HG02623 (cell line): ENCODE results near the gene SKOR2.

Source experiments
- ATAC-seq: cut with Tn5 transposase; IDR thresholded peaks from one replicate; pipeline ENCODE4 v1.9.1; 2021; ENCODE audit warnings: moderate library complexity; ENCODE audit not compliant: unreplicated experiment

SKOR2 gene

DNA sequence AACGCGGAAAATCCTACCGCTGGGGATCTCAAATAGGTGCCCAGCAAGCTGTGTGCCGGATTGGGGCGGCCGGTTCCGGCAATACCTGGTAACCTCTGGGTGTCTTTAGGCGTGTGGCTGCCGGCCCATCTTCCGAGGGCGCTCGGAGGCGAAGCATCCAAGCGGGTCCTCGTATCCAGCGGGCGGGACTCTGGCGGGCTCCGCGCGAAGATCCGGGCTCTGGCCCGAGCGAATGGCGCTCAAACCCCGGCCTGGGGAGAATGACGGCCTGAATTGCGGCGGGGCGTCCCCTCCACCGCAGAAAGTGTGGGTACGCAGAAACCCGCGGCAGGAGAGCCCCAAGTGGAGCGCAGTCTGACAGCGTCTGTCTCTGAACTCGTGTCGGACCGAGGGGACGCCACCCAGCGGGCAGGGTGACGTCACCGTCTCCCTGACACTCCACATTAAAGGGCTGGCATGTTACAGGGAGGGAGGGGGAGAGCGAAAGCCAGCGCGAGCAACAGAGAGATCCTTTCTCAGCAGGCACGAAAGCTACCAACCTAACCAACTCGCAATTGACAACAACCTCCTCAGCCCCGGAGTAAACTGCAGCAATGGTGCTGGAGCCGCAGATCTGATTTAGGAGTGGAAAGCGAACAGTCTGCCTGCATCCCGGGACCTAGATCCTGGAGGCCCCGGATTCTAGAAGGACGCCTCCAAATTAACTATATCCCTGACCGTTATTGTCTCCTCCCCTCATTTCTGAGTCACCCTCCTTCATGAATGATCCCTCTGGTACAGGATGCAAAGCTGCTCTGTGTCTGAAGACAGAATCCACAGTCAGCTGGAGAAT is at the start of gene SKOR2:
Gene SKOR2 (minus strand): TSS at position 372 of the 832 bp plus-strand sequence. CDS start 2,477 bp downstream, outside the sequence.
- no peak for ATAC-seq

DNA sequence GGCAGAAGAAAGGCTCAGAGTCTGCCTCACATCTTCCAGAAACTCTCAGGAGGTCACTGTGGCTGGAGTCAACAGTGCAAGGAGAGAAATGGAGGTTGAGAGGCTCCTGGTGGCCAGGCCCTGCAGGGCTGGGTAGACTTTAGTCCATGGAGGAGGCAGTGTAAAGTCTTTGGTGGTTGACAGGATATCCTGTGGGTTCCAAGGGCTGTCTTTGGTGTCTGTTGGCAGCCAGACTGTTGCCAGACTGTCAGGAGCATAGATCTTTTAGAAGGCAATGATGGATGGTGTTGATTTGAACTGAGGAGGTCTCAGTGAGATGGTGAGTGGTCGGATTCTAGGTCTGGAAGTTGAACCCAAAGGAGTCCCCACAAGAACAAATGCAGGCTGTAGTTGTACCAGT is 45.0 kb upstream of the SKOR2 start:
- ATAC-seq = no peak

- ATAC-seq = no peak
These were observed 43.3 kb upstream of the SKOR2 start for GRCh38 chr18:47294801-47295200.

DNA sequence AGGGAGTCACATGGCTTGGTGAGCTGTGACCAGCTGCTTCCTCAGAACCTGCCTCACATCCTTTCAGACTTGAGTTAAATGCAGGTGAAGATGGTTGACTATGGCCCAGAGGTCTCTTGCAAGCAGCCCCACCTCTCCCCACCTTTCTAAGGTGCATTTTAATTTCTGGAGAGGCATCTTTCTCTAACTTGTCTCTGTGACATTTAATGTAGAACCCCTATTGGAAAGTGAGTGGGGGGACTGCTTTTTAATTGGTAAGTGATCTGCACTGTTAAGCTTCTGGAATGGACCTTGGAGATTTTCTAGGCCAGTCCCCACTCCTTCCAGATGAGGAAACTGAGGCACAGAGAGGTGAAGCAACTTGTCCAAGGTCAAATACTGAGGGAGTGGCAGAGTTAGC is 37.3 kb upstream of the SKOR2 start:
- ATAC-seq = no peak

- no peak for ATAC-seq
These were observed 36.6 kb upstream of the SKOR2 start for GRCh38 chr18:47287911-47288585.

- no peak for ATAC-seq
These were observed 35.4 kb upstream of the SKOR2 start for GRCh38 chr18:47286776-47287410.

GRCh38 chr18:47285456-47285855 is 34.0 kb upstream of the SKOR2 start:
- no peak for ATAC-seq

GRCh38 chr18:47284721-47285395 is 33.4 kb upstream of the SKOR2 start:
- ATAC-seq = no peak

- ATAC-seq = no peak
These were observed 32.0 kb upstream of the SKOR2 start for GRCh38 chr18:47283476-47283875.

DNA sequence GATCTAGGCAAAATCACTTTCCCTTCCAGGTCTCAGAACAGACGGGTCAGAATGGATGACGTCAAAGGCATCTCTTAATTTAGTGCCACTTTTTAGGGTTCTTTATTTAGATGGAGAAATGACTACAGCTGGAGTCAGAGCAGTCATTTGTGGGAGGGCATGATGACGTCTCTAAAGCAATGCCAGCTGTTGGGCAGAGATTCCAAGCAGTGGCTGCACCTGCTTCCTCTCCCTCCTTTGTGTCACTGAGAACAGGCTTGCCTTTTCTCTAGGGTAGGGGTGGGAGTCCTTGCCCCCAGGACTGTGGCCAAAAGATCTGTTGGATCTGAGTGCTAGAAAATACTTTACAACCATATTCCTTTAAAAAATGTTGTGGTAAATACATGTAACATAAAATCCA is 28.7 kb upstream of the SKOR2 start:
- ATAC-seq = no peak

DNA sequence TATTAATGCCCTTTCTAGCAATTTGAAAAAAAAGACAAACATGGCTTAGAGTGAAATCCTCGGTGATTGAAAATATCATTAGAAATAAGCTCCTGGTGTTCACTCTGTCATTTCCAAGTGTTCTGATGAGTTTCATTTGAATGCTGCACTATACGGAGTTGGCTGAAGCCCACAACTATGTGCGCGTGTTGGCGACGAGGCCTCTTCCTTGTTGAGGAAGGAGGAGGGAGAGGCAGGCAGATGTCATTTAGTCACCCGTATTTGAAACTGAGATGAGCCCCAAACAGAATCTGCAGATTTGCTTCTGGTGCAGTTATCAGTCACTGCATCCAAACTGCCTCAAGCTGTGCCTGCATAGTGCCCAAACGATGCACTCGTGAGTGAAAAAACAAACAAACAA is 23.5 kb upstream of the SKOR2 start:
- ATAC-seq = no peak

GRCh38 chr18:47265197-47265596 is 13.7 kb upstream of the SKOR2 start:
- no peak for ATAC-seq

GRCh38 chr18:47264308-47264700 is 12.8 kb upstream of the SKOR2 start:
- ATAC-seq = no peak

- ATAC-seq = no peak
These were observed 12.2 kb upstream of the SKOR2 start for GRCh38 chr18:47263430-47264307.

DNA sequence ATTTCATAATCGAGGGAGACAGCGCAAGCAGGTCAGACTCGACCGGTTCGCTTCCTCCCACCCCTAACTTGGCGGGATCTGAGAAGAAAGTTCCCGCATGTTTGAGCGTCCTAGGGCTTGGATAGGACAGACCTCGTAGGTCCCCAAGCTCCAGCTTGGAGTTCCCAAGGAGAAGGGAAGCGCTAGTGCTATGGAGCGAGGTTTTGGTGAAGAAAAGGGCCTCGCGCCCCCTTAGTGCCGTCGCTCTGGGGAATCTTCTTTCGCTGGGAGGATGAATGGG is 11.6 kb upstream of the SKOR2 start:
- ATAC-seq = no peak

- ATAC-seq = no peak
These were observed 11.1 kb upstream of the SKOR2 start for GRCh38 chr18:47262301-47263149.

GRCh38 chr18:47261902-47262300 is 10.4 kb upstream of the SKOR2 start:
- ATAC-seq = no peak

GRCh38 chr18:47260924-47261701 is 9.7 kb upstream of the SKOR2 start:
- no peak for ATAC-seq
